GM21367 (cell line): ENCODE measurements around the gene PDE4D.

ENCODE experiments used
- ATAC-seq: cut with Tn5 transposase; IDR thresholded peaks from one replicate; pipeline ENCODE4 v1.9.1; 2021; ENCODE audit not compliant: unreplicated experiment

Gene PDE4D

GRCh38 chr5:59840200-59840601 is 53.3 kb downstream of the PDE4D start:
- no peak for ATAC-seq

- no peak for ATAC-seq
Measured at GRCh38 chr5:59838989-59839388, 54.5 kb downstream of the PDE4D start.

DNA sequence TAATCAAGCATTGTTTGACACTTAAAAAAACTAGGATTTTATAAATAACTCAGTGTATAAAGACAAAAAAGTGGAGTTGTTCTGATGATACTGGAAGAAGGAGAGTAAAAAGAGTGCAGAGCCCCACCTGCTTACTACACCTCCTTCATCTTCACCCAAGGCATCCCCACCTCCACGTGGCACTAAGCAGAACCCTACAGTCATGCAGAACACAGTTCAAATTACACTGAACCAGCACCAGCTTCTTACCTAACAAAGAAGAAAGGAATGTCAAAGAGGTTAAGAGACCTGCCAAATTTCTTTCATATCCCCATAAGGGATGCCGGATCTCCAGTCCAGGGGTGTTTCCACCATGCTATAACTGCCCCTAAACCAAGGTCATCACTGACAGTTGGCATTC is 55.5 kb downstream of the PDE4D start:
- no peak for ATAC-seq

DNA sequence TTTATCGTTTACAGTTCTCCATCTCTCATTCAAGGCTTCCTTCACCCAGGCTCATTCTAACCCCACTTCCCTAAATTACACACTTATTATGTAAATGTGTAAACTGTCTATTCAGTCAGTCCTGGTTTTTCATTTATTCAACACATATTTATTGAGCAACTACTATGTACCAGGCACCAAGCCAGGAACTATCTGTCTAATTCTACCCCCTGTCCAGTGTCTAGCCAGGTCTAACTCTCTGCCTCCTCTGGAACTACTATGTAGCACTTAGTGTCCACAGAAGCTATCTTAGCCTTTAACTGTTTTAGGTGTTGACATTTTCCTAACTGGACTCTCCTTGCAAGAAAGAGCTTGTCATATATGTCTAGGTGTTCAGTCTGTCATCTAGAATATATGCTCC is 56.5 kb downstream of the PDE4D start:
- no peak for ATAC-seq

- ATAC-seq, result no peak
Measured at GRCh38 chr5:59835800-59836199, 57.7 kb downstream of the PDE4D start.

DNA sequence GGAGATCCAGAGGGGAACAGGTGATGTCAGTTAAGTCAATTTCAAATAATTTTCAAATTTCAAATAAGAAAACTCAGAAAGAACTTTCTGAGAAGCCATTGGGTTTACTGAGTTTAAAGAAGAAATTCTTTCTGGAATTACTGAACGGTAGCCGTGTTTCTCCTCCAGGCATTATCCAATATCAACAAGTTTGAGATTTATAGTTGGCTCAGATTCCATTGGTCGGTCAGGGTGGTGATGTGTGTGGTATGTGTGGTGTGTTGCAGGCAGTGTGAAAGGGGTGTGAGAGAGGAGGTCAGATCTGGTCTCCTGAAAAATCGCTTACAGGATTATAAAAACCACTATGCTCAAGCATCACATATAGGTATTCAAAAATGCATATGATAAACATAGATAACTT is 60.1 kb downstream of the PDE4D start:
- ATAC-seq, result no peak

DNA sequence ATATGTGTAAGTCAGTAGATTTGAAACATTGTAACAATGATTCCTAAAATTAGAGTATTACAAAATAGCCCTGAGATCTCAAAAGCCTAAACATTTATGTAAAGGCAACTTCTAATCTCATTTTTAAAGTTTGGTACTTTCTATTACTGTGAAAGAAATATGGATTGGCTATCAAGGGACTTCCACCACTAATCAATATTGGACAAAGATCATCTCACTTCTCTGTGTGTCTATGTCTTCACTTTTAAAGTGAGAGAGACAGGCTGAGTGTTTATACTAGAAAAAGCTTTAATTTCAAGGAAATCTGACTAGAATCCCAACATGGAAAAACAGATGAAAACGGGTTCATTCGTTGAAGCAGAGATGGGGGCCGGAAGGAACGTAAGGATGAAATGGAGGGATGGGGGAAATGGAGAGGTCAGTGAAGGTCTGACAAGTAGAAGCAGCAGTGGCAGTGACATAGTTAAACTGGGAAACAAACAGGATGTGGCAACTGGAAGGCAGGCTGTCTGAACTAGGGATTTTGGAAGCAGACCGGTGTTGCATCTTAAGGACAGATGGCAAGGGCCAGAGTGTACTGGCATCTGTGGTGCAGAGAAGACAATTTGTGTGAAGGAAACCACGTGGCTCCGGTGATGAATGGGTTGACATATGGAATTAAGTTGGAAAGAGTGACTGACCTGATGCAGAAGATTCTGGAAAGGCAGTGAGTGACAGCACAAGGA is 60.8 kb downstream of the PDE4D start:
- ATAC-seq, result no peak

DNA sequence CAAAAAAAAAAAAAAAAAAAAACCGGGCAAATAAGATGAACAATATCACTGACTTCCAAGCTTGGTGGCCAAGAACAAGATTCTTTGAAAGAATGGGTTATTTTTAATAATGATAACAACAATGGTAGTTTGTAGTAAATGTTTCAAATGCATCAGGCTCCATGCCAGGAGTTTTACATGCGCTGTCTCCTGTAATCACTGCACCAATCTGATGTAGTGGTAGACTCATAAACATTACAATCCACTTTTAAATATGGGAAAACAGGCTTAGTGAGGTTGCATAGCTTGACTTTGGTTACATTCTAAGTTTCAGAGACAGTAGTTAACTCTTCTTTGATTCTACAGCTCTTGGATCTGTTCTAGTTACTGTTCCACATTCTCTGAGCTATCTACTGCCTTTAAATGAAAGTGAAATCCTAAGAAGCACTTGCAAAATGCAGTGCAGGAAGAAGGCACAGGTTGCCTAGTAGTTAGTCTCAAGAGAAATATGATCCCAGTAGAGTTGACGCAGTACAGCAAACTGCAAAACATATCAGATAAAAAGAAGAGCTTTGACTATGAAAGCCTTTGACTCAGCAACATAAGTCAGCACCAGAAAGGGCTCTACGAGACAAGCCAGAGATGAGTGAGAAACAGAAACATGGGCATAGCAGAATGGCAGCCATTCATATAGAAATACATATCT is 62.1 kb downstream of the PDE4D start:
- no peak for ATAC-seq

- ATAC-seq, result no peak
Measured at GRCh38 chr5:59830536-59831200, 62.9 kb downstream of the PDE4D start.

GRCh38 chr5:59829922-59830321 is 63.6 kb downstream of the PDE4D start:
- no peak for ATAC-seq

- ATAC-seq, result no peak
Measured at GRCh38 chr5:59829386-59829785, 64.1 kb downstream of the PDE4D start.

DNA sequence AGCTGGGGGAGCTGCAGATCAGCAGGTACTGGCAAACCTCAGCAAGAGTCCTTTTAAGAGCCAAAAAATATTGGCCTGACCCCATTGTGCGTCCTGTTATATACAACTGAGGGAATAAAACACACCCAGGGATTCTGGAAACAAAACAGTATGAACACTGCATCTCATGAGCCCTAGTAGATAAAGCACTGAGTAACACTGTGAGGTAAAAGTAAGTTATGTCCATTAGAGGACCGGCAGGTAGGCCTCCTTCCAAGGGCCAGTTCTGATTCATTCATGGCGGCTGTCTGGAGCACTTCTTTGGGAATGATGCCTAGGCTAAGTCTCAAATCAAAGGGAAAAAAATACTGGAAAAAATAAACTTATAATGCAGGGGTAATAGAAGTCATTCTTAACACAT is 64.9 kb downstream of the PDE4D start:
- ATAC-seq, result no peak

DNA sequence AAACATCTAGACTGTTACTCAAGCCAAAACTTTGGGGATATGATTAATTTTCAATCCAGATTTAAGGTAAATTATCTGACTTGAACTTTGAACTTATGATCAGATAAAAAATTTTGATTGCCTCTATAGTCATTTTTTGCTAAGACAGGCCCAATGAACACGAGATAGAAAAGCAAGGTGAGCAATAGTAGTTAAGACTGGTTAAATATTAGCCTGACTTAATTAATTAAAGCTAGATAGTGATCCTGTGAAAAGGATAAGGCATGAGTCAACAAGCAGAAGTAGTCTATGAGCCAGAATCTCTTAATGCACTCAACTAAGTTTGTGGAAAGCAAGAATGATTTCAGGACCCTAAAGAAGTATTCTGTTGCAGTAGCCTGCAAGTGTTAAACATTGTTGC is 66.5 kb downstream of the PDE4D start:
- no peak for ATAC-seq

DNA sequence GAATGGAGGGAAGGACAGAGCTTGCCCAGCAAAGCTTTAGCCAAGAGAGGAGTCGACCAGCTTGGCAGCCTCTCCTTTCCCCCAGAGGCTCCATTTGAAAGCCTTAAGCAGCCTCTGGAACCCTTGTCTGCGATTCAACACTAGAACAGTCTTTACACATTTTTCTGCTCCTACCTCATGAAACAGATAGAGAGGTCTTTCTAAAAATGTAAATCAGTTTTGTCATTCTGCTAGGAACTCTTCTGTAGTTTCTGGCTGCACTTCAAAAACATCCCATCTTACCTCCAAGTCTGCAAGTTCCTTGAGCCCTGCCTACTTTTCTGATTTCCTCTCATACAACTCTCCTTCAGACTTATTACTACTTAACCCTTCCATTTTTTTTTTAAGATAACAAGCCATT is 70.1 kb downstream of the PDE4D start:
- no peak for ATAC-seq

DNA sequence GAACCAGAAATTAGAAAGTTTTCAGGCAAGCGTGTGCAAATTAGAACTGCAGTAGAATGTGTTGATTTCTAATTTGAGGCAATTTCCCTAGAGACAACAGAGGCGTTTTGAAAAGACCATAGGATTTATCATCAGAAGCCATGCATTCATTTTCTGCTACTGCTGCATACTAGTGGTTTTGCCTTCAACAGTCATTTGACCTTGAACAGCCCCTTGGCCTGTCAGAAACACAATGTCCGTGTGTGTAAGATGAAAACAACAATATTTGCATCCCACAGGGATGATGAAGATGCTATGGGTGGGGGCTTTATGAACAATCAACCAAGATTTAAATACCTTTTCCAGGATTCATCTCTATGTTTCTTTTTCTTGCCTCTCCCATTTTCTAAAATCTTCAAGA is 73.7 kb downstream of the PDE4D start:
- ATAC-seq, result no peak

DNA sequence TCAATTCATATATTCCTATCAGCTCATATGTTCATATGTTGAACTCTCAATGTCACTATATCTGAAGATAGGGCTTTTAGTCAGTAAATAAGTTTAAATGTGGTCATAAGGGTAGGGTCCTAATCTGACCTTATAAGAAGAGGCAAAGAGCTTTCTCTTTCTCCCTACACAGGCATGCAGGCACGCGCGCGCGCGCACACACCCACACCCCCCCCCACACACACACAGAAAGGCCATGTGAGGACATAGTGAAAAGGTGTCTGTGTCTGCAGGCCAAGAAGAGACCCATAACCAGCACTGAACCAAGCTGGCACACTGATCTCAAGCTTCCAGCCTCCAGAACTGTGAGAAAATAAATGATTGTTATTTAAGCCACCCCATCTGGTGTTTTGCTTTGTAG is 76.0 kb downstream of the PDE4D start:
- ATAC-seq, result no peak

GRCh38 chr5:59816654-59817300 is 76.7 kb downstream of the PDE4D start:
- no peak for ATAC-seq

- ATAC-seq, result no peak
Measured at GRCh38 chr5:59814537-59814872, 79.0 kb downstream of the PDE4D start.

DNA sequence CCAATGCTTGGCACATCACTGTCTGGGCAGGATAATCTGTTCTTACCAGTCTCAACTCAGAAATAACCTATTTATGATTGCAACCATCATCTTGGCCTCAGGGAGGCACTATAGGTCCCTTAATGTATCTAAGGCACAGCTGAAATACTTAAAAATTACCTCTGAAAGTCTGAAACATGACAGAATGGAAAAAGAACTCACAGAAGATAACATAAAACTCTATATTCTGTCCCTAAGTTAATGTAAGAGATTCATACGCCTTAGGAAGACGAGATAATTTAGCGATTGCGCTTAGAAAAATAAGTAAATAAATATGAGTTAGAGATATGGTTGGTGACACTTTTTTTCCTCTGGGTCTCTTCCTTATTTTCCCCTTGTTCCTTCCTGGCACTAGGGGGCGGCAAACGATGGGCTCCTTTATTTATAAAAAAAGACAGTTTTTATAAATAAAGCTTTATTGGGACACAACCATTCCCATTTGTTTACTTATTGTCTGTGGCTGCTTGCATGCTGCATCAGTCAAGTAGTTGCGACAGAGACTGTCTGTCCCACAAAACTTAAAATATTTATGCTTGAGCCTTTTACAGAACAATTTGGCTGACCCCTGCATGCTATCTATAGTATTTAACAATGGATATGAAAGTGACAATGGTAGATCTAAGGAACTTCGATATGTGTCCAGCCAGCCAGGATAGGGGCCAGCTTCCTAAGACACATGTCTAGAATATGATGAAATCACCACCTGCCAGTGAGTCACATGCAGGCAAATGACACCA is 79.6 kb downstream of the PDE4D start:
- peak; percentile 86 for ATAC-seq

DNA sequence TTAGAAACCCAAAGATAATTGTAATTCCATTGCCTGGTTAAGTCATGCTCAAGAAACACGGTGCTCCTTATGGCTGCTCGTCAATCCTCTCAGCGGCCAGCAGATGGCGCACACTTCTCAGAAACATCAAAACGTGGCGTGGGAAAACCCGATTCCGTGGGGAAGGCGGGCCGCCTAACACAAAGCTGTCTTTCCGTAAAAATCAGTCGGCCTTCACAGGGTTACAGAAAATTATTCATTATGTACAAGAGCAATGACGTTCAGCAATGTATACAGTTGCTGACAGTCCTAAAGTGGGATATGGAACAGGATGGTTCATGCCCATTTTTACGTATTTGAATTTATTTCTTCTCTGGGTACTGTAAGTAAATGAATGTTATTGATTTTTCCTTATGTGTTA is 83.5 kb downstream of the PDE4D start:
- ATAC-seq, result no peak

- ATAC-seq, result no peak
Measured at GRCh38 chr5:59807806-59808205, 85.7 kb downstream of the PDE4D start.
